ENCODE data around the gene KIAA0930. TPM values are rescaled to one million over a fixed set of nuclear protein-coding genes. Genes with fewer than 3 reads are reported as not detected.

The KIAA0930 gene
- total RNA-seq, 6 experiments from 2014 or later = 24.5 to 57.9 (median 40.8) TPM

DNA sequence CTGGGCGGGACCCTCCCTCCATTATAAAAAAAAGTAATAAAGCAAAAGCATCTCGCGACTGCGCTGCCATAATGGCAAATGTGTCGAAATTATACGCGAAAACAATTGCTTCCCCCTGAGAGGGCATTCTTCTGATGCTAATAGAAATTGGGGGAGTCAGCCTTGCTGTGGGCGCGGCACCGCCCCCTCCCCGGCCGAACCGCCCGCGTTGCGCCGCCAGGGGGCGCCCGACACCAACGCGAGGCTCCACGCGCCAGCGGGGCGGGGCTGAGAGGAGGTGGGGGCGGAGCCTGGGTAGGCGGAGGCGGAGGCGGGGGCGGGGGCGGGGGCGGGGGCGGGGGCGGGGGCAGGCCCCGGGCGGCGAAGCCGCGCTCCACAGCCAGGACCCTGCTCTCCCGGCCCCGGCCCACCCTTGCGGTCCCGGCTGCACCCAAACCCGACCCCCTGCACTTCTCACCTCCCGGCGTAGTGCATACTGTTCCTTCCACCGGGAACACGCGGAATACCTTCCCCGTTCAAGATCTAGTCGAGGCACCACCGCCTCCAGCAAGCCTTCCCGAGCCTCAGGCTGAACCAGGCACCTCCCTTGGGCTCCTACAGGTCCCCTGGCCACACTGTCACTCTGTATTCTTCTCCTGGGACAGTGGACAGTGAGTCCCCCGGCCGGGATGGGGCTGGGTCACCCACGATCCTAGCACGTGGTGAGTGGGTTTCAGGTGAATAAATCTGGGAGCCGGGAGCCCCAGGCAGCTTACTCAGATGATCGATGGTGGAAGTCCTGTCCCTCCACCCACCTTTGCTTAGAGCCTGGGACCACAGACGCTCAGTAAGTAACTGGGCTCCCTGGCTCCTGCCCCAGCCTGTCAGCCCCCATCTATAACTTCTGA, 28.5 kb upstream of the KIAA0930 start:
- intact Hi-C loops (cut with DNase I) = loop anchor here (5.0 to 10.0 kb wide), 2 partner anchors 163 to 286 kb away; no protein-coding TSS in a partner anchor
- TF ChIP-seq POLR2A (IDR thresholded peaks at IDR 0.05) = no peak
- TF ChIP-seq, protein P1, sequence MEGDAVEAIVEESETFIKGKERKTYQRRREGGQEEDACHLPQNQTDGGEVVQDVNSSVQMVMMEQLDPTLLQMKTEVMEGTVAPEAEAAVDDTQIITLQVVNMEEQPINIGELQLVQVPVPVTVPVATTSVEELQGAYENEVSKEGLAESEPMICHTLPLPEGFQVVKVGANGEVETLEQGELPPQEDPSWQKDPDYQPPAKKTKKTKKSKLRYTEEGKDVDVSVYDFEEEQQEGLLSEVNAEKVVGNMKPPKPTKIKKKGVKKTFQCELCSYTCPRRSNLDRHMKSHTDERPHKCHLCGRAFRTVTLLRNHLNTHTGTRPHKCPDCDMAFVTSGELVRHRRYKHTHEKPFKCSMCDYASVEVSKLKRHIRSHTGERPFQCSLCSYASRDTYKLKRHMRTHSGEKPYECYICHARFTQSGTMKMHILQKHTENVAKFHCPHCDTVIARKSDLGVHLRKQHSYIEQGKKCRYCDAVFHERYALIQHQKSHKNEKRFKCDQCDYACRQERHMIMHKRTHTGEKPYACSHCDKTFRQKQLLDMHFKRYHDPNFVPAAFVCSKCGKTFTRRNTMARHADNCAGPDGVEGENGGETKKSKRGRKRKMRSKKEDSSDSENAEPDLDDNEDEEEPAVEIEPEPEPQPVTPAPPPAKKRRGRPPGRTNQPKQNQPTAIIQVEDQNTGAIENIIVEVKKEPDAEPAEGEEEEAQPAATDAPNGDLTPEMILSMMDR (IDR thresholded peaks at IDR 0.05) = peak; percentile 82 to 96 (median 94)
- Histone ChIP-seq H3K4me1 (peaks cover 0 to 2% (median 0%) of the 10 kb centered on the region in 4 donors), H3K4me3 (peak overlapping the region; percentile 51 to 56 (median 55)), H3K36me3 (no peaks in the 10 kb centered on the region), H3K27ac (no peak overlapping the region), H3K9me3 (no peaks in the 10 kb centered on the region), H3K27me3 (no peaks in the 10 kb centered on the region)
- 0% methylated on average over 7 of the region's 60 CpGs for WGBS (ENCODE audit: insufficient coverage, low coverage, low lambda C conversion rate, missing lambda C conversion rate)
- ATAC-seq (peak; percentile 89 to 98 (median 92)), DNase-seq (peak; percentile 89 to 92 (median 89))

DNA sequence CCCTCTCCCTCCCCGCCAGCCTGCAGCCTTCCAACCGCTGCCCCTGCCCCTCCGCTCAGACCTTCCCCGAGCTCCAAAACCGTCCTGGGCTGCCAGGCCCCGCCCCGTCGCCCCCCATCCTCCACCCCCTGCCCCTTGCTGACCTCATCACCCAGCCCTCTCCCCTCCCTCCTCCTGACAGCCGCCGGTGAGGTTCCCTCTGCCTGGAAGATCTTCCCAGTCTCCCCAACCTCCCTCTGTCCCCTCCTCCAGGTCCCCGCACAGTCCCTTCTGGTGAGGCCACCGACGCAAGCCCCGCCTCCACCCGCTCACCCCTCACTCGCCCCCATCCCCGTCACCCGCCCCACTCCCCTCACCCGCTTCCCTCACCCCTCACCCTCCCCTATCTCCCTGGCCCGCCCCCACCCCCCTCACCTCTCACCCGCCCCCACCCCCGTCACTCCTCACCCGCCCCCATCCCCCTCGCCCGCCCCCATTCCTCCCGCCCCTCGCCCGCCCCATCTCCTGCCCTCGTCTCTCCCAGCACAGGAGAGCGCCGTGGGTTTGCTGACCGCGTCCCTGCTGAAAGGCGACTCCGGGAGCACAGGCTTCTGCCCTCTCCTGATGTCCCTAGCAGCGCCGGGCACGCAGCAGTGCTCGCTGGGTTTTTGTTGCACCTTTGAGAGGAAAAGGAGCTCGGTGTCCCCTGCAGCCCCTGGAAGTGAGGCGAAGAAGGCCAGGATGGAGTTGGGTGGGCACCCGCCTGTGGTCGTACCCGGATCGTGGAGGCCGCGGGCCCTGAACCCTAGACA, 27.7 kb upstream of the KIAA0930 start:
- Histone ChIP-seq H3K4me3 (peak overlapping the region; percentile 51 to 56 (median 55)), H3K9me3 (no peaks in the 10 kb centered on the region), H3K36me3 (no peaks in the 10 kb centered on the region), H3K27me3 (no peaks in the 10 kb centered on the region), H3K4me1 (peaks cover 0 to 6% (median 0%) of the 10 kb centered on the region in 4 donors), H3K27ac (no peak overlapping the region)
- 3% methylated on average over 39 of the region's 47 CpGs for WGBS (ENCODE audit: insufficient coverage, low coverage, low lambda C conversion rate, missing lambda C conversion rate)
- ATAC-seq (peak; percentile 5 to 16 (median 12)), DNase-seq (peak in 2 of 3 donors; percentile 56 to 57)
- no peak for TF ChIP-seq POLR2A (IDR thresholded peaks at IDR 0.05)
- TF ChIP-seq, protein P1 (IDR thresholded peaks at IDR 0.05) = no peak
- intact Hi-C loops (cut with DNase I) = loop anchor here (5.0 to 10.0 kb wide), 2 partner anchors 164 to 286 kb away; no protein-coding TSS in a partner anchor

DNA sequence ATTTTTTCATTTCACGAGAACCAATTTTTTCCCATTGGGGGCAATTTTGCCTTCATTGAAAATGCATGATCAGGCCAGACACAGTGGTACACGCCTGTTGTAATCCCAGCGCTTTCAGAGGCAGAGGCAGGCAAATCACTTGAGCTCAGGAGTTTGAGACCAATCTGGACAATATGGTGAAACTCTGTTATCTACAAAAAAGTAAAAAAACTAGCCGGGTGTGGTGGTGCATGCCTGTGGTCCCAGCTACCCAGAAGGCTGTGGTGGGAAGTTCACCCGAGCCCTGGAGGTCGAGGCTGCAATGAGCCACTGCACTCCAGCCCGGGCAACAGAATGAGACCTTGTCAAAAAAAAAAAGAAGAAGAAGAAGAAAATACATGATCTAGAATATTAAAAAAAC, 24.8 kb upstream of the KIAA0930 start:
- no peaks in the 10 kb centered on the region for H3K27me3 ChIP-seq
- TF ChIP-seq, protein P1 (IDR thresholded peaks at IDR 0.05) = no peak
- TF ChIP-seq POLR2A (IDR thresholded peaks at IDR 0.05) = no peak
- H3K9me3 ChIP-seq = no peaks in the 10 kb centered on the region
- ATAC-seq (no peak), DNase-seq (no peak)
- 67% methylated on average over 6 of the region's 7 CpGs for WGBS (ENCODE audit: insufficient coverage, low coverage, low lambda C conversion rate, missing lambda C conversion rate)
- no peak overlapping the region for H3K27ac ChIP-seq
- no peak overlapping the region for H3K4me3 ChIP-seq
- intact Hi-C loops (cut with DNase I) = loop anchor here (5.0 to 10.0 kb wide), 2 partner anchors 167 to 289 kb away; no protein-coding TSS in a partner anchor
- no peaks in the 10 kb centered on the region for H3K36me3 ChIP-seq
- H3K4me1 ChIP-seq = peaks cover 0 to 6% (median 0%) of the 10 kb centered on the region in 4 donors

DNA sequence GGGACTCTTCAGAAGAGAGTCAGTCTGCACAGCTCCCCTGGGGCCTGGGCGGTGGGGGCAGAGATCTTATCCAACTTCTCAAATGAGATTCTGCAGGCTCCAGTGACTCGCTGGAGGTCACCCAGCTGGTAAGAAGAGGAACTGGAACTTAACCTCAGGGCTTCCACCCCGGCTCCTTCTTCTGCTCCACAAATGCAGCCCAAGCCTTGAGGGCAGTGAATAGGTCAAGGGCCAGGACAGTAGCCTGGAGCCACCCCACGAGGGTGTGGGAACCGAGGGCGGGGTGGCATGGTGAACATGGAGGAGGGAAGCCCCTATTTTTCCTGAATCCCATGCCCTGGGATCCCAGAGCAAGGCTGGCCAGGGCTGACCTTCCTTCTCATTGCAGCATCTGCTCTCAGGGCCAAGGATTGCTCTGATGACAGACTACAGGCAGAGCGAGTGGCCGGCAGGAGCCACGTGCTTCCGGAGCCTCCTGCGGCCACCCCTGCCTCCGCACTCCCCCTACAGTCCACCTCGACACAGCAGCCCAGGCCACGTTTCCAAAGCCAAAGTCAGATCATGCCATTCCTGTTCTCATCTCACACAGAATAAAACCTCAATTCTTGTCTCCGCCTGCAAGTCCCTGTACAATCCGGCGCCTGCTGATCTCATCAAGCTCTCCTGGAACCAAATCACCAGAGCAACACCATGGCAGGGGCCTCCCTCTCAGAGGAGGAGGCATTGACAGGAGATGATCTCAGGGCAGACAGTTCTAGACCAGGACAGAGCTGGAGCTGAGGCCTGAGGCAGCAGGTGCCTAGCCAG, 23.0 kb upstream of the KIAA0930 start:
- intact Hi-C loops (cut with DNase I) = loop anchor here in 1 of 2 donors (5.0 to 10.0 kb wide), 2 partner anchors 161 to 291 kb away; no protein-coding TSS in a partner anchor
- H3K4me1 ChIP-seq = peaks cover 0 to 6% (median 0%) of the 10 kb centered on the region in 4 donors
- no peak for TF ChIP-seq POLR2A (IDR thresholded peaks at IDR 0.05)
- TF ChIP-seq, protein P1 (IDR thresholded peaks at IDR 0.05) = peak; percentile 82 to 92 (median 84)
- peak; percentile 98 to 99 (median 98) for ATAC-seq
- WGBS (ENCODE audit: insufficient coverage, low coverage, low lambda C conversion rate, missing lambda C conversion rate) = 27% methylated on average over 6 of the region's 17 CpGs
- H3K36me3 ChIP-seq = no peaks in the 10 kb centered on the region
- peak; percentile 86 to 89 (median 87) for DNase-seq
- no peaks in the 10 kb centered on the region for H3K27me3 ChIP-seq
- H3K27ac ChIP-seq = peak overlapping the region in 2 of 3 donors; percentile 9 to 53
- no peaks in the 10 kb centered on the region for H3K9me3 ChIP-seq
- H3K4me3 ChIP-seq = no peak overlapping the region

All from right lobe of liver (tissue), 6 donors.